Measurements from ENCODE around the gene BCKDHB. TPM values are rescaled to one million over a fixed set of nuclear protein-coding genes. Genes with fewer than 3 reads are reported as not detected.

BCKDHB gene
- total RNA-seq, 1 experiment from 2014 or later = 16.4 TPM

DNA sequence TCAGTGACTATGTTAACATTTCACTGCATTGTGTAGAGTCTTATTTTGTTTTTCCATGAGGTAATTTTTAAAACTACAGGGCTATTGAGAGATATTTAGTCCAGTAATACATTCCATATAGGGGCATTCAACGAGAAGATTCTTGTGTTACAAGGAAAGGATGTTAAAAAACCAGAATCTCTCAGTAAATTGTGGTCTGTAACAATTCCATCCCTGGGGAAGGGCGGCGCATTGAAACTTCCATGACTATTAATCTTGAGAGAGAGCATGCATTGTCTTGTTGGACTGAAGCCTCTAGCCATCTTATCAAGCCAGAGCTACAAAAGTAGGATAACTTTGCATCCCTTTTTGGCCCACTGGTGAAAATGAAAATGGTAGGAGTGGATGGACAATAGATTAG is 119.7 kb downstream of the BCKDHB start:
- in situ Hi-C loops (cut with HindIII; ENCODE audit: low pct_unique_long_range_greater_than_20kb, low sequenced_read_pairs) (no loop called here), intact Hi-C loops (cut with micrococcal nuclease; ENCODE audit: unreplicated experiment) (no loop called here)
- no peak overlapping the region for H3K4me3 ChIP-seq (ENCODE audit: low read depth in 2 of 2, low read length in 2 of 2)
- no peak for ATAC-seq
- ChIA-PET CTCF (no interaction called here), POLR2A (no interaction called here)
- no peaks in the 10 kb centered on the region for H3K4me1 ChIP-seq (ENCODE audit: control insufficient read depth, insufficient read depth, low read length)
- TF ChIP-seq POLR2AphosphoS5 (IDR thresholded peaks at IDR 0.05; ENCODE audit: low read depth, low read length) (no peak), TCF7L2 (IDR thresholded peaks at IDR 0.05; ENCODE audit: low read depth, low read length) (no peak), CTCF (IDR thresholded peaks at IDR 0.05) (no peak), SIN3A (IDR thresholded peaks at IDR 0.05; ENCODE audit: borderline replicate concordance, insufficient read depth, low read depth, low read length) (no peak)
- TF ChIP-seq, protein P1, sequence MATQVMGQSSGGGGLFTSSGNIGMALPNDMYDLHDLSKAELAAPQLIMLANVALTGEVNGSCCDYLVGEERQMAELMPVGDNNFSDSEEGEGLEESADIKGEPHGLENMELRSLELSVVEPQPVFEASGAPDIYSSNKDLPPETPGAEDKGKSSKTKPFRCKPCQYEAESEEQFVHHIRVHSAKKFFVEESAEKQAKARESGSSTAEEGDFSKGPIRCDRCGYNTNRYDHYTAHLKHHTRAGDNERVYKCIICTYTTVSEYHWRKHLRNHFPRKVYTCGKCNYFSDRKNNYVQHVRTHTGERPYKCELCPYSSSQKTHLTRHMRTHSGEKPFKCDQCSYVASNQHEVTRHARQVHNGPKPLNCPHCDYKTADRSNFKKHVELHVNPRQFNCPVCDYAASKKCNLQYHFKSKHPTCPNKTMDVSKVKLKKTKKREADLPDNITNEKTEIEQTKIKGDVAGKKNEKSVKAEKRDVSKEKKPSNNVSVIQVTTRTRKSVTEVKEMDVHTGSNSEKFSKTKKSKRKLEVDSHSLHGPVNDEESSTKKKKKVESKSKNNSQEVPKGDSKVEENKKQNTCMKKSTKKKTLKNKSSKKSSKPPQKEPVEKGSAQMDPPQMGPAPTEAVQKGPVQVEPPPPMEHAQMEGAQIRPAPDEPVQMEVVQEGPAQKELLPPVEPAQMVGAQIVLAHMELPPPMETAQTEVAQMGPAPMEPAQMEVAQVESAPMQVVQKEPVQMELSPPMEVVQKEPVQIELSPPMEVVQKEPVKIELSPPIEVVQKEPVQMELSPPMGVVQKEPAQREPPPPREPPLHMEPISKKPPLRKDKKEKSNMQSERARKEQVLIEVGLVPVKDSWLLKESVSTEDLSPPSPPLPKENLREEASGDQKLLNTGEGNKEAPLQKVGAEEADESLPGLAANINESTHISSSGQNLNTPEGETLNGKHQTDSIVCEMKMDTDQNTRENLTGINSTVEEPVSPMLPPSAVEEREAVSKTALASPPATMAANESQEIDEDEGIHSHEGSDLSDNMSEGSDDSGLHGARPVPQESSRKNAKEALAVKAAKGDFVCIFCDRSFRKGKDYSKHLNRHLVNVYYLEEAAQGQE (IDR thresholded peaks at IDR 0.05; ENCODE audit: insufficient read depth in 1 of 2, low read depth in 2 of 2, low read length in 1 of 2) = no peak
- no peaks in the 10 kb centered on the region for H3K36me3 ChIP-seq (ENCODE audit: control insufficient read depth, insufficient read depth, low read length)
- no peak for DNase-seq (ENCODE audit: low read depth, low spot score)
- no TSS peak for BruUV-seq (replicated peaks)
- H3K27ac ChIP-seq (ENCODE audit: low read length) = no peak overlapping the region
- H3K9me3 ChIP-seq (ENCODE audit: control insufficient read depth, insufficient read depth, low read depth, low read length) = no peaks in the 10 kb centered on the region
- no peaks in the 10 kb centered on the region for H3K27me3 ChIP-seq (ENCODE audit: control insufficient read depth, insufficient read depth, low read length)

GRCh38 chr6:80226699-80227098 is 120.2 kb downstream of the BCKDHB start:
- no TSS peak for BruUV-seq (replicated peaks)
- Histone ChIP-seq H3K9me3 (ENCODE audit: control insufficient read depth, insufficient read depth, low read depth, low read length) (no peaks in the 10 kb centered on the region), H3K27ac (ENCODE audit: low read length) (no peak overlapping the region), H3K4me3 (ENCODE audit: low read depth in 2 of 2, low read length in 2 of 2) (no peak overlapping the region), H3K27me3 (ENCODE audit: control insufficient read depth, insufficient read depth, low read length) (no peaks in the 10 kb centered on the region), H3K36me3 (ENCODE audit: control insufficient read depth, insufficient read depth, low read length) (no peaks in the 10 kb centered on the region), H3K4me1 (ENCODE audit: control insufficient read depth, insufficient read depth, low read length) (no peaks in the 10 kb centered on the region)
- DNase-seq (ENCODE audit: low read depth, low spot score) (no peak), ATAC-seq (no peak)
- TF ChIP-seq TCF7L2 (IDR thresholded peaks at IDR 0.05; ENCODE audit: low read depth, low read length) (no peak), SIN3A (IDR thresholded peaks at IDR 0.05; ENCODE audit: borderline replicate concordance, insufficient read depth, low read depth, low read length) (no peak), POLR2AphosphoS5 (IDR thresholded peaks at IDR 0.05; ENCODE audit: low read depth, low read length) (no peak), CTCF (IDR thresholded peaks at IDR 0.05) (no peak)
- TF ChIP-seq, protein P1 (IDR thresholded peaks at IDR 0.05; ENCODE audit: insufficient read depth in 1 of 2, low read depth in 2 of 2, low read length in 1 of 2) = no peak
- in situ Hi-C loops (cut with HindIII; ENCODE audit: low pct_unique_long_range_greater_than_20kb, low sequenced_read_pairs) (no loop called here), intact Hi-C loops (cut with micrococcal nuclease; ENCODE audit: unreplicated experiment) (no loop called here)
- CTCF ChIA-PET = no interaction called here
- POLR2A ChIA-PET = no interaction called here
